HL-60 (cell line): ENCODE results near the gene DDIT4L.

Source experiments
- DNase-seq, 2 experiments: peaks; one replicate each; pipeline ENCODE4 v3.0.0-alpha.2; 2010 to 2020; ENCODE audit warnings: low read depth in 1 of 2, low spot score in 1 of 2
- H3K27ac ChIP-seq: fragments of 250-450 bp; sonication (Bioruptor Pico); replicated peaks from 2 replicates; pipeline ENCODE4 v1.5.1; 2020; ENCODE audit warnings: mild to moderate bottlenecking, moderate library complexity
- H3K27me3 ChIP-seq: fragments of 250-450 bp; sonication (Bioruptor Pico); 2 replicates; pipeline ENCODE4 v1.5.1; 2021; ENCODE audit warnings: mild to moderate bottlenecking, moderate library complexity; ENCODE audit not compliant: insufficient read depth, poor library complexity, severe bottlenecking
- H3K4me3 ChIP-seq: replicated peaks from 2 replicates; pipeline ENCODE4 v1.5.1; 2011; ENCODE audit warnings: mild to moderate bottlenecking, control low read depth, low read length; ENCODE audit not compliant: insufficient read depth
- CTCF ChIP-seq: IDR thresholded peaks from one replicate; pipeline ENCODE4 v1.5.1; 2011; ENCODE audit warnings: low read length, control low read depth, inconsistent platforms; ENCODE audit not compliant: insufficient read depth
- GABPA ChIP-seq: IDR thresholded peaks from 2 replicates; pipeline ENCODE4 v1.6.1; 2012; ENCODE audit warnings: low read depth
- POLR2AphosphoS5 ChIP-seq: IDR thresholded peaks from 2 replicates; pipeline ENCODE4 v1.6.1; 2012; ENCODE audit warnings: low read depth
- REST ChIP-seq: IDR thresholded peaks from 2 replicates; pipeline ENCODE4 v1.6.1; 2012; ENCODE audit warnings: low read depth; ENCODE audit not compliant: insufficient replicate concordance
- SPI1 ChIP-seq: IDR thresholded peaks from 2 replicates; pipeline ENCODE4 v1.6.1; 2012; ENCODE audit warnings: low read depth, mild to moderate bottlenecking, borderline replicate concordance
- long read RNA-seq: library from polyadenylated mRNA; unstranded; transcript quantifications from one replicate; pipeline ENCODE4 v2.0.0, GENCODE V29; 2020

DDIT4L gene
- long read RNA-seq, result 0 reads

- peak within 1 kb of the TSS; percentile 49 for H3K4me3 ChIP-seq
- DNase-seq, result peak in 1 of 2 experiments; percentile 11
- no peaks in the 10 kb centered on the region for H3K27me3 ChIP-seq
- TF ChIP-seq REST (no peak), CTCF (no peak), GABPA (no peak), POLR2AphosphoS5 (no peak), SPI1 (no peak)
- H3K27ac ChIP-seq, result 0 out of 2 replicates have a peak within 1 kb of the TSS, but pooled peaks have one; percentile 16
Measured at GRCh38 chr4:100189820-100190642, at the start of gene DDIT4L. TSS of gene DDIT4L (minus strand) at chr4:100190468. CDS start at chr4:100189983, 485 bp downstream.

- peak; percentile 22 to 36 for DNase-seq
- no peaks in the 10 kb centered on the region for H3K27me3 ChIP-seq
- H3K4me3 ChIP-seq, result no peak overlapping the region
- TF ChIP-seq REST (no peak), SPI1 (no peak), POLR2AphosphoS5 (no peak), GABPA (no peak), CTCF (no peak)
- peak overlapping the region; percentile 59 for H3K27ac ChIP-seq
Measured at GRCh38 chr4:100240008-100240407, 49.7 kb upstream of the DDIT4L start.

GRCh38 chr4:100224721-100225120, 34.5 kb upstream of the DDIT4L start:
- TF ChIP-seq SPI1 (no peak), CTCF (no peak), POLR2AphosphoS5 (no peak), GABPA (no peak), REST (no peak)
- DNase-seq, result no peak
- Histone ChIP-seq H3K27ac (no peak overlapping the region), H3K4me3 (no peak overlapping the region), H3K27me3 (no peaks in the 10 kb centered on the region)
